Mammary epithelial cell (primary cell): ENCODE measurements around the gene WDR93.

Experiments used
- CTCF ChIP-seq, 2 donors: IDR thresholded peaks in 1 of 2; conservative IDR thresholded peaks in 1 of 2; 2 replicates each; pipeline ENCODE4 v1.5.1; 2011 to 2012; ENCODE audit warnings: inconsistent platforms in 2 of 2, low read length in 2 of 2, mild to moderate bottlenecking in 2 of 2, control low read depth in 1 of 2, low read depth in 1 of 2; ENCODE audit not compliant: insufficient read depth in 1 of 2; ENCODE audit errors: extremely low read depth in 1 of 2
- EZH2 ChIP-seq: IDR thresholded peaks from 2 replicates; pipeline ENCODE4 v1.6.1; 2012; ENCODE audit warnings: low read length, inconsistent platforms, borderline replicate concordance

- TF ChIP-seq CTCF (conservative IDR thresholded peaks at IDR 0.05 in 1 of 2, IDR thresholded peaks at IDR 0.05 in 1 of 2; ENCODE audit: extremely low read depth in 1 of 2, insufficient read depth in 1 of 2, low read depth in 1 of 2, low read length in 2 of 2): no peak
- no peak for TF ChIP-seq EZH2
These were observed 19.5 kb upstream of the WDR93 start for GRCh38 chr15:89670971-89671560.
